Natural killer cell (primary cell): Measurements from ENCODE around the gene TTYH1. TPM values are rescaled to one million over a fixed set of nuclear protein-coding genes. Genes with fewer than 3 reads are reported as not detected.

Experiments used
- ATAC-seq, 3 donors: fragments of 150-1000 bp in 2 of 3; fragments of 200-7000 bp in 1 of 3; cut with Tn5 transposase; 1 replicate in 1 of 3; 2 replicates in 2 of 3; pipeline ENCODE4 v1.10.0; 2021; ENCODE audit warnings: mild to moderate bottlenecking in 2 of 3, moderate library complexity in 2 of 3
- DNase-seq, 2 donors: peaks; one replicate each; pipeline versions ENCODE4 v3.0.0 to v3.0.0-alpha.2; 2013 to 2021; ENCODE audit warnings: mixed read lengths in 1 of 2
- H3K27ac ChIP-seq: one replicate; pipeline ENCODE4 v1.5.1; 2013; ENCODE audit warnings: mild to moderate bottlenecking, low read length
- H3K27me3 ChIP-seq: one replicate; pipeline ENCODE4 v1.6.1; 2013; ENCODE audit warnings: low read length; ENCODE audit not compliant: control insufficient read depth, insufficient read depth
- H3K36me3 ChIP-seq: one replicate; pipeline ENCODE4 v1.6.1; 2013; ENCODE audit warnings: low read length; ENCODE audit not compliant: control insufficient read depth, insufficient read depth
- H3K4me1 ChIP-seq: one replicate; pipeline ENCODE4 v1.6.1; 2013; ENCODE audit warnings: low read length; ENCODE audit not compliant: control insufficient read depth, insufficient read depth
- H3K4me3 ChIP-seq: one replicate; pipeline ENCODE4 v1.5.1; 2013; ENCODE audit warnings: low read length
- H3K9me3 ChIP-seq: one replicate; pipeline ENCODE4 v1.6.1; 2013; ENCODE audit warnings: low read length; ENCODE audit not compliant: control insufficient read depth, insufficient read depth
- H3K27ac Mint-ChIP-seq, 2 donors: one replicate each; pipeline ENCODE4 v1.8.0; 2022; ENCODE audit warnings: mild to moderate bottlenecking in 2 of 2, mixed read lengths in 2 of 2, moderate library complexity in 1 of 2
- H3K27me3 Mint-ChIP-seq, 2 donors: one replicate each; pipeline ENCODE4 v1.8.0; 2022; ENCODE audit warnings: low read depth in 2 of 2, mixed read lengths in 2 of 2
- H3K36me3 Mint-ChIP-seq: one replicate; pipeline ENCODE4 v1.8.0; 2022; ENCODE audit warnings: mixed read lengths
- H3K4me1 Mint-ChIP-seq, 2 donors: one replicate each; pipeline ENCODE4 v1.8.0; 2022; ENCODE audit warnings: mixed read lengths in 2 of 2
- H3K4me3 Mint-ChIP-seq: one replicate; pipeline ENCODE4 v1.8.0; 2022; ENCODE audit warnings: mild to moderate bottlenecking, moderate library complexity, mixed read lengths
- H3K9me3 Mint-ChIP-seq, 2 donors: one replicate each; pipeline ENCODE4 v1.8.0; 2022; ENCODE audit warnings: mixed read lengths in 2 of 2
- WGBS: methylation state at CpG from one replicate; pipeline ENCODE4 v1.1.7; 2013; ENCODE audit warnings: missing lambda C conversion rate; ENCODE audit not compliant: insufficient coverage; 5-methylcytosine and 5-hydroxymethylcytosine counted together
- intact Hi-C: fragments of 100-400 bp; cut with micrococcal nuclease; formaldehyde crosslinking; loops from one replicate; pipeline ENCODE4 v1.14.2; 2022
- total RNA-seq, 4 donors: library from RNA; stranded (reverse); fragments of 120-200 nt in 1 of 4; gene quantifications; one replicate each; pipeline versions ENCODE4 v1.2.3 to v1.2.4, GENCODE V29; 2013 to 2022
- TF ChIP-seq, protein P1 (sequence below): fragments of 200-600 bp; IDR thresholded peaks from one replicate; pipeline ENCODE4 v1.8.0; 2022; ENCODE audit warnings: antibody characterized with exemption

Gene TTYH1
- total RNA-seq, 3 donors from 2014 or later (not counting 1 experiment from before 2014, with no cell fraction given) = 0.59 to 0.84 (median 0.65) TPM

DNA sequence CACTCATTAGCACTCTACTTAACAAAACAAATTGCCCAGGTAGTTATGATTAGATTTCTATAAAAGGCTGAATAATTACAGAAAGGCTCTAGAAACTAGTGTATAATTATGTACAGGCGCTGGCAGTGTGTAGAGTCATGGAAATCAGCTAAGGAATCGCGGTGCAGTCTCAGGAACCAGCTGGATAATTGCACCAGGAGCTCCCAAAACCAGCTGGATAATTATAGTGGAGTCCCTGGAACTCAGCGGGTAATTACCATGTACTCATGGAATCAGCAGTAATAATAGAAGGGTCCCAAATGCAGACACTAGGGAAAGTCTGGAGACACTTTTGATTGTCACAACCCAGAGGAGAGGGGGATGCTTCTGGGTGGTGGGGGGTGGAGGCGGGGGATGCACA is 23.2 kb upstream of the TTYH1 start:
- no peaks in the 10 kb centered on the region for H3K9me3 ChIP-seq
- H3K27ac ChIP-seq = no peak overlapping the region
- Mint-ChIP-seq H3K4me3 (no peak overlapping the region), H3K27me3 (peaks cover 4 to 9% of the 10 kb centered on the region in 2 donors), H3K27ac (no peak overlapping the region), H3K36me3 (no peaks in the 10 kb centered on the region), H3K9me3 (no peaks in the 10 kb centered on the region), H3K4me1 (peaks cover 25 to 34% of the 10 kb centered on the region in 2 donors)
- H3K4me1 ChIP-seq = peaks cover 30% of the 10 kb centered on the region
- DNase-seq (no peak), ATAC-seq (no peak)
- WGBS = 86% methylated on average over 4 of the region's 5 CpGs
- no peak overlapping the region for H3K4me3 ChIP-seq
- intact Hi-C loops = no loop called here
- no peaks in the 10 kb centered on the region for H3K27me3 ChIP-seq
- no peaks in the 10 kb centered on the region for H3K36me3 ChIP-seq
- TF ChIP-seq, protein P1, sequence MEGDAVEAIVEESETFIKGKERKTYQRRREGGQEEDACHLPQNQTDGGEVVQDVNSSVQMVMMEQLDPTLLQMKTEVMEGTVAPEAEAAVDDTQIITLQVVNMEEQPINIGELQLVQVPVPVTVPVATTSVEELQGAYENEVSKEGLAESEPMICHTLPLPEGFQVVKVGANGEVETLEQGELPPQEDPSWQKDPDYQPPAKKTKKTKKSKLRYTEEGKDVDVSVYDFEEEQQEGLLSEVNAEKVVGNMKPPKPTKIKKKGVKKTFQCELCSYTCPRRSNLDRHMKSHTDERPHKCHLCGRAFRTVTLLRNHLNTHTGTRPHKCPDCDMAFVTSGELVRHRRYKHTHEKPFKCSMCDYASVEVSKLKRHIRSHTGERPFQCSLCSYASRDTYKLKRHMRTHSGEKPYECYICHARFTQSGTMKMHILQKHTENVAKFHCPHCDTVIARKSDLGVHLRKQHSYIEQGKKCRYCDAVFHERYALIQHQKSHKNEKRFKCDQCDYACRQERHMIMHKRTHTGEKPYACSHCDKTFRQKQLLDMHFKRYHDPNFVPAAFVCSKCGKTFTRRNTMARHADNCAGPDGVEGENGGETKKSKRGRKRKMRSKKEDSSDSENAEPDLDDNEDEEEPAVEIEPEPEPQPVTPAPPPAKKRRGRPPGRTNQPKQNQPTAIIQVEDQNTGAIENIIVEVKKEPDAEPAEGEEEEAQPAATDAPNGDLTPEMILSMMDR = no peak

DNA sequence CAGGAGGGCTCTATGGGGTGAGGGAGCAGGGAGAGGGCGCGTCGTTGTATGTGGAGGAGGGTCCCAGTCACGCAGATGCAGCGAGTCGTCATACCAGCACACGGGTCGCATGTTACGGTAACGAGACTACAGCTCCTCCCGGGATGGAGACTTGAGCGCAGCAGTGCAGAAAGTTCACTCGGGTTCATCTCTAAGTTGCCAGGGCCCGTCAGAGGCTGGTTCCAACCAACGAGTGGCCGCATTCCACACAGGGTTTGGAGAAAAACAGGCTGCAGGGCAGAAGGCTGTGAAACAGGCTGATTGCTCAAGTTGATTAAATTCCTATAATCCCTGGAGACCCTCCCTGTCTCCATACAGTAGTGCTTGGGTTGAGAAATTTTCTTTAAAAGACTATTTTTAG is 21.9 kb upstream of the TTYH1 start:
- no peak for DNase-seq
- Histone ChIP-seq H3K9me3 (no peaks in the 10 kb centered on the region), H3K4me1 (peaks cover 18% of the 10 kb centered on the region), H3K4me3 (no peak overlapping the region), H3K27ac (no peak overlapping the region), H3K36me3 (no peaks in the 10 kb centered on the region), H3K27me3 (no peaks in the 10 kb centered on the region)
- Mint-ChIP-seq H3K9me3 (no peaks in the 10 kb centered on the region), H3K27me3 (peaks cover 4 to 9% of the 10 kb centered on the region in 2 donors), H3K4me3 (no peak overlapping the region), H3K27ac (no peak overlapping the region), H3K36me3 (no peaks in the 10 kb centered on the region), H3K4me1 (peaks cover 15 to 22% of the 10 kb centered on the region in 2 donors)
- intact Hi-C loops = no loop called here
- ATAC-seq = no peak
- WGBS = 96% methylated on average over 16 of the region's 16 CpGs
- TF ChIP-seq, protein P1 = no peak

DNA sequence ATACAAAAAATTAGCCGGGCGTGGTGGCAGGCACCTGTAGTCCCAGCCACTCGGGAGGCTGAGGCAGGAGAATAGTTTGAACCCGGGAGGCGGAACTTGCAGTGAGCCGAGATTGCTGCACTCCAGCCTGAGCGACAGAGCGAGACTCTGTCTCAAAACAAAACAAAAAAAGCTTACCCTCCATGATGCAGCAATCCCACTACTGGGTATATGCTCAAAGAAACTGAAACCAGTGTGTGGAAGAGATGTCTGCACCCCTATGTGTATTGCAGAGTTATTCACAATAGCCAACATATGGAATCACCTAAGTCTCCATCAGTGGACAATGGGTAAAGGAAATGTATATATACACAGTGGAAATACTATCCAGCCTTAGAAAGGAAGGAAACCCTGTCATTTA is 19.6 kb upstream of the TTYH1 start:
- H3K4me3 Mint-ChIP-seq = no peak overlapping the region
- peaks cover 6 to 8% of the 10 kb centered on the region in 2 donors for H3K4me1 Mint-ChIP-seq
- Histone ChIP-seq H3K4me3 (no peak overlapping the region), H3K9me3 (no peaks in the 10 kb centered on the region), H3K27me3 (no peaks in the 10 kb centered on the region), H3K36me3 (no peaks in the 10 kb centered on the region), H3K27ac (no peak overlapping the region), H3K4me1 (peaks cover 3% of the 10 kb centered on the region)
- DNase-seq (no peak), ATAC-seq (no peak)
- peaks cover 4 to 7% of the 10 kb centered on the region in 2 donors for H3K27me3 Mint-ChIP-seq
- no peak overlapping the region for H3K27ac Mint-ChIP-seq
- TF ChIP-seq, protein P1 = no peak
- H3K36me3 Mint-ChIP-seq = no peaks in the 10 kb centered on the region
- H3K9me3 Mint-ChIP-seq = no peaks in the 10 kb centered on the region
- intact Hi-C loops = no loop called here
- WGBS = 86% methylated on average over 6 of the region's 8 CpGs

DNA sequence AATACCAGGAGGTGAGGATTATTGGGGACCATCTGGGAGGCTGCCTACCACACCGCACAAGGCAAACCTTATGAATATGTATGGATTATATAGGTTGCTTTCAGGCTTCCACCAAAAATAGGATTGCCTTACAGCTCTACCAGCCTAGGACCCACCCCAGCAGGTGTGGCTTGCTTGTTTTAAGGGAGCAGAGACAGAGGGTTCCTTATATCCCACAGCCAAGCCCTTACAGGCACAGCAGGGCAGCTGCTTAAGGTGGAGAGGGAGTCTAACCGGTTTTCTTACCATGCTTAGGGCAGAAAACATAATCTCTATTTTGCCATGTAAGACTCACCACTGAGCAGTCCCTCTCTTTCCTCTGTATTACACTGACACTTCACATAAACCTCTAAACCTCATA is 16.1 kb upstream of the TTYH1 start:
- H3K4me3 Mint-ChIP-seq = no peak overlapping the region
- Histone ChIP-seq H3K27ac (no peak overlapping the region), H3K36me3 (no peaks in the 10 kb centered on the region), H3K9me3 (no peaks in the 10 kb centered on the region), H3K4me3 (no peak overlapping the region), H3K4me1 (no peaks in the 10 kb centered on the region), H3K27me3 (no peaks in the 10 kb centered on the region)
- peaks cover 0 to under 1% of the 10 kb centered on the region in 2 donors for H3K27me3 Mint-ChIP-seq
- intact Hi-C loops = no loop called here
- no peaks in the 10 kb centered on the region for H3K4me1 Mint-ChIP-seq
- ATAC-seq (no peak), DNase-seq (no peak)
- 100% methylated on average over 2 of the region's 2 CpGs for WGBS
- H3K27ac Mint-ChIP-seq = no peak overlapping the region
- no peaks in the 10 kb centered on the region for H3K36me3 Mint-ChIP-seq
- H3K9me3 Mint-ChIP-seq = no peaks in the 10 kb centered on the region
- TF ChIP-seq, protein P1 = no peak
